GM21526 (cell line): ENCODE results near the gene APC.

Source experiments
- ATAC-seq: cut with Tn5 transposase; IDR thresholded peaks from one replicate; pipeline ENCODE4 v1.9.1; 2021; ENCODE audit warnings: moderate library complexity; ENCODE audit not compliant: unreplicated experiment, low FRiP score

Gene APC

DNA sequence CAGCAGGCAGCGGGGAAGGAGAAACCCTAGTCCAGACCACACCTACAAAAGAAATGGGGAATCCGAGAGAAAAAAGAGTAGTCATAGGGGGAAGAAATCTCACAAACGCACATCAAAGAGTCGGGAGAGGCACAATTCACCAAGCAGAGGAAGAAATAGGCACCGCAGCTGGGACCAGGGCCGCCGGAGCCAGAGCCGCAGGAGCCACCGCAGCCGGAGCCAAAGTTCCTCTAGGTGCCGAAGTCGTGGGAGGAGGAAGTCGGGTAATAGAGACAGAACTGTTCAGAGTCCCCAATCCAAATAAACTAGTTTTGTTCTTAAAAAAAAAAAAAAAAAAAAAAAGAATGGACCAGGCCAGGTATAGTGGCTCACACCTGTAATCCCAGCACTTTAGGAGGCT, 155.1 kb downstream of the APC start:
- no peak for ATAC-seq

DNA sequence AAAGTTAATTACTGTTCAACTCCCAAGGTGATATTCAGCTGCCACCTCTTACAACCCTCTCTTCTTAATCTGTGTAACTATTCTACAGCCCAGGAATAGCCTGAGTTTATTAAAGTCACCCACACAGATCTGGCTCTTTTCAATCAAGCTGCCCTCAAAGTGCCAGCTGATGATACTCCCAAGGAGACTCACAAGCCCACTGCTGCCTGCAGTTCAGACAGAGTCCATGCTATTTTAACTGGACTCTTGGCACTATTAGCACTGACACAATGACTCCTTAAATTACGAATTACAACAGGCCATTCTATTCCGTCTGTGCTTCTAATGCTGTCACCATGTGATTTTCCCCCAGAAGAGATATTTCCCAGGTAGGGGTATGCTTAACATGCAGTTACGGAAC, 158.0 kb downstream of the APC start:
- ATAC-seq = no peak
